ENCODE results near the gene MBD2.

Gene MBD2

DNA sequence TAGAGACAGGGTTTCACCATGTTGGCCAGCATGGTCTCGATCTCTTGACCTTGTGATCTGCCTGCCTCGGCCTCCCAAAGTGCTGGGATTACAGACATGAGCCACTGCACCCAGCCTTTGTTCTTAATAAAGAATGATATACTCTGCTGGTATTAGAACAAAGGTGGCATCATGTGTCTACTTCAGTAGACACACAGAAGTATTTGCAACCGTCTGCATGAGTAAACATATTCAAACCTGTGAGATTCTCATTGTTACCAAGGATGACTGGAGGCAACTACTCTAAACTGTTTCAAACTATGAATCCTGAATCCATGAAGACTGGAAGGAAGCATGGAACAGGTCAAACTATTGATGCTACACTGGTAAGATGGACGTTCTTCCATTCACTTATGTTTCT is 32.1 kb downstream of the MBD2 start:
- DNase-seq, result no peak

DNA sequence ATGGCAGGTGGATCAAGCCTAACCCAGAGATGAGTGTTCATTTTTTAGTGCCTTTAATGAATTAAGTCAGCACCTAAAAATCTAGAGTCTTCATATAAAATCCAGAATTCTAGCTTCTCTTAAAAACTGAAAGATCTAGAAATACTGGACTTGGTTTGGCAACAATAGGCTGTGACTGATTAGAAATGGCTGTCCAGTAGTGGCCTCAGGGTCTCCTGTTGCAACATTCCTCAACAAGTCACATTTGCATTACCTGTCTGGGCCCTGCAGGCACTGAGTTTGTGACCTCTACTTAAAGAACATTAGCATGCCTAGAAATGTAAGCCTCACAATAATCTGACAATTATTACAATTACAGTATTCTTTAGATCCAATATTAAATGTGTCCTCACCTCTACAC is 33.1 kb downstream of the MBD2 start:
- no peak for DNase-seq

DNA sequence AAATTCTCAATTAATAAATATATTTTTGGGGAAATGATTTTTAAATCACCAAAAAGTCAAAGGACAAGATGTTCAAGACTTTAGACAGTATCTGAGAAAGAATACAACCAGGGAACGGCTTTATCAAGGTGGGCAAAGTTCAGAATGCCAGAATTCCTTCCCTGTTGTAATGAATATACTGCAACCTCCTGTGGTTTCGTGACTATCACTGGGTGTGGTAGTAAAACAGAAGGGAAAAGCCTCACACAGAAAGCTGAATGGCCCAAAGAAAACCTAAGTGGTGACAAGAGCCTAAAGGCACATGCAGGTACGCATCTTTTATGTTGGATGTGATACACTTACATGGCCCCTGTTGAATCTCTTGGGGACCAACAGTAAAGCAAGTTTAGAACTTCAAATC is 37.1 kb downstream of the MBD2 start:
- no peak for DNase-seq

DNA sequence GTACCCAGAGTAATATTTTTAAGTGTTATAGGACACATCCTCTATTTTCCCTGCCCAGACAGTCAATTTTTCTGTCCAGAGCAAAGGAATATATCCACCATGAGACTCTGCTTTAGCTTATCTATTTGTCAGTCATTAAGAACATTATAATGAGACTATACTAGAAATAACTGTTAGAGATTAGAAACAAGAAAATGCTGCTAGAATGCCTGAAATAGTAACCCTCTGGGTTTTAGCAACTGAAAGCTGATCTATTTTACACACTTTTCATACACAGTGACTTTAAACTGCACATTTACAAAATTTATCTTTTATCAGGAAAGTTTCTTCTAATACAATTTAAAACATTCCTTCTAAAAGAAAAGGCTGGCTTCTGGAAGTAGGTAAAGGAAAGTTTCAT is 39.6 kb downstream of the MBD2 start:
- no peak for DNase-seq

DNA sequence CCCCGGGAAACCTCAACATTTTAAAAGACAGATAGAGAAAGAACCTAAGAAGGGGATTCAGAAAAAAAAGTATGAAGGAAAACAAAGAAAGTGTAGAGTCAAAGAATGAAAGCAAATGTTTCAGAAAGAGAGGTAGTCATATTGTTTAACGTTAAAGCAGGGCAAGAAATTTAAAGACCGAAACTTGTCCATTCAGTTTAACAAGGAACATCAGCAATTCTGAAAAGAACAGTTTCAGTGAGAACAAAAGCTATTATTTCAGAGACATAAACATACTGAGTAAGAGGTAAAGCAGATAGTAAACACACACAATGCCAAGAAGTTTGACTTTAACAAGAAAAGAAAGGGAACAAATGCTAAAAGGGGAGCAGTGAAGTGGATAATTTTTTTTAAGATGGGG is 41.1 kb downstream of the MBD2 start:
- DNase-seq, result no peak

DNA sequence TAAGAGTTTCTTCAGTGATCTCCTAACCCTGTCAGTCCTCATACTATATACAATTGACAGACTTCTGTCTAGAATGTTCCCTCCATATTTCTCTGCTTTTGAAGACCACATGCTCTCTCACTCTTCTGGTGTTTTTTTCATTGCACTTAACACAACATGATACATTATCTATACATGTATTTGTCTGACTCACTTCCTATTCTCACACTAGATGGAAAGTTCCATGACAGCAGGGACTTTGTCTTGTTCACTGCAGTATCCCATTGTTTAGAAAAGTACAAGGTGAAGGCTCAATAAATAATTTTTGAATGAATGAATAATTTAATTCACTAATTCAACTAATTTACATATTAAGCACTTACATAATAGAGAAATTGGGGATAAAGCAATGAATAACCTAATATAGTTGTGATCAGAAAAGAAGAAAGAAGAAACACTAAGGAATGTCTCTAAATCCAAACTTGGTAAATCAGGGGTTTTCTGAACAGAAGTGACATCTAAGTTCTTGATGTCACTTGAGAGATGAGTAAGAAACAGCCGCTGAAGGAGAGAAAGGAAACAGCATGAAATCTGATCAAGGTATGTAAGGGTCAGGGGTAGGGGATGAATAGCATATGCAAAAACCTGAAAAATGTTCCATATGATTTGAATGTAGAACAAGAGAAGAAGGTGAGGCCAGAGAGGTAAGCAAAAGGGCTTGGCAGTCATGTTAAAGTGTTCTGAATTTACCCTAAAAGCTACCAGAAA is 42.4 kb downstream of the MBD2 start:
- DNase-seq, result no peak

DNA sequence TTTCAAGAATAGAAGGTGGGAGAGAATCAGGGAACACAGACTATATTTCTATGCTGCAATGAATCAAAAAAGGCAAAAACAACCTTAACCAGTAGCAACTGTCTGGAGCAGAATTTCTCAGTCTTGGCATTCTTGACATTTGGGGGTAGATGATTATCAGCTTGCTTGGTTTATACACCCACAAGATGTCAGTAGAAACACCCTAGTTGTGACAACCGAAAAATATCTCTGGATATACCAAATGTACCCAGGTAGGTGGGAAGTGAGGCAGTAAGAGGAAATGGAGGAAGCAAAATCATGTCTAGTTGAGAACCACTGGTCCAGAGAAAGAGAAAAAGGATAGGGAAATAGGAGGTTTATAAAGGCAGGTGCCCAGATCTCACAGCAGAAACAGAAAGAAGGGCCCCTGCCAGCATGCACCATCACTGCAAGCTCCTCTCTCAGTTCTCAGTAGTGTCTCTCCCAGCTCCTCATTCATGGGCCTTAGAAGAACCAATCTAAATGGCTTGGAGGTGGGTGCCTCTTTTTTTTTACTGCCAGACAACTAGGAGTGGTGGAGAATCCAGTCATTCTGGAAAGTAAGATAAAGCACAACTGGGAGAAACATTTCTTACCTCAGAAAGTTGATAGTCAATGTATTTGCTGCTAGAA is 50.4 kb downstream of the MBD2 start:
- DNase-seq, result no peak

DNA sequence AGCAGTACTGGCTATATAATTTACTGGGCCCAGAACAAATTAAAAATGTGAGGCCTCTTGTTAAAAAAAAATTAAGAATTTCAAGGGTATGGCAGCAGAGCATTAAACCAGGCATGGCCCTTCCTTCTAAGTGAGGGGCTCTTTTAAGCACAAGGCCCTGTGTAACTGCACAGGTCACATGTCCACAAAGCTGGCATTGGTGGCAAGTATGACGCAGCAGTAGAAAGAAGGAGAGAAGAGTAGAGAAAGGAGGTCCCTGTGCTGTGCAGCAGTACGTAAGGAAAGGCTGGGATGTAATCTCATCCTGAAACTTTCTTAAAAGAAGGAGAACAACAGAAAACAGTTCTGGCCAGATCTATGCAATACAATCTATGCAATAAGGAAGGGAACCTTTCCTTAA is 51.2 kb downstream of the MBD2 start:
- DNase-seq, result no peak

DNA sequence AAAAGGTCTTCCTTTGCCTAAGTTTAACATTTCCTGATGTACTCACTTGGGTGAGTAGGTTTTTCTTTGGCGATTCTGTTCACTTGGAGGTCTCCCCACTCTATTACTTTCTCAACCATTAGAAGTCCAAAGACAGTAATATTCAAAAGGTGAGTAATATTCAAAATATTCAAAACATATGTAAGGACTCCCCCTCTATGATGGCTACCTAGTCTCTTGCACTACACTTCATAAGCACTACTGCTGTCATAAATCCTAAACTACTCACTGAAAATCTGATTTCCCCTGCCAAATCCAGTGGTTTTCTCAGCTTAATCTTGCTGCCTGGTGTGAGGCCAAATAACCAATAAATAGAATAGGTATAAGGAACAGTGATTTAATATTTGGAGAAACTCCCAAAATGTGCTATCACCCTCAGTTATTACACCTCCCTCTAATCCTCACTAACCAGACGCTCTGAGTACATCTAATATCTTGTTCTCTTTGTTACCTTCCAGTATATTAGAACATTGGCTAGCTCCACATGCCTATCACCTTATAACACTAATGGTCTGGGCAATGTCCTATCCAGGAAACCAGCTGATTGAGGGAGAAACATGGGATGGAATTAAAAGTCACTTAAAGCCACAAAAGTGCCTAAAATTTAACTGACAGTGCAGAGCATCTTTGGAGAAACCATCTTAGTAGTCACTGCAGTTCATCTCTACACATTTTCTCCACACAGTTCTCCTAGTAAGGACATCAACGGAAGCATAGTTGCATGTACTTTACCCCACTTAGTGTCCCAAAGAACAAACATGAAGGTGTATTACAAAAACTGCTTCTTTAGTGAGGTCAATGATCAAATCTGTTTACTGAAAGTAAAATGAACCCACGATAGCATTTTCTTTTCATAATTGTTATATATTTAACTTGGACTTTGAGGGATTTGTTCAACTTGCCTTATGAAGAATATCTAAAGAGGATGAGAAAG is 54.8 kb downstream of the MBD2 start:
- DNase-seq, result no peak

DNA sequence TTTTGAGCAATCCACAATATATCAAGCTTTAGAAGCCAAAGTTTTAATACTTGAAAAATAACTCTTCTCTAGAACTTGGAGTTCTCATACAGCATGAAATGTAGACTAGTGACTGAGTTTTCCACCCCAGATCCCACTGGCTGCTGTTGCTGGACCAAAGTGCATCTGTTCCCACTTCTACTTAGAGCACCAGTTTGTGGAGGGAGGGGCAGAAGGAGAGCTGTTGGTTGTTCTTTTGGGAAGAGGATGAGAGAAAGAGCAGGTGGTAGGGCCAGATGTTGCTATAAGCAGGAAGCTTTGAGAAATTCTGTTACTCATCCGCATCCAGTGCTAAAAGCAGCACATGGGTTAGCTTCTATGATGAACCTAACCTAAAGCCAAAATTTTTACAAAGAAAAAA is 59.0 kb downstream of the MBD2 start:
- DNase-seq, result peak; percentile 23

DNA sequence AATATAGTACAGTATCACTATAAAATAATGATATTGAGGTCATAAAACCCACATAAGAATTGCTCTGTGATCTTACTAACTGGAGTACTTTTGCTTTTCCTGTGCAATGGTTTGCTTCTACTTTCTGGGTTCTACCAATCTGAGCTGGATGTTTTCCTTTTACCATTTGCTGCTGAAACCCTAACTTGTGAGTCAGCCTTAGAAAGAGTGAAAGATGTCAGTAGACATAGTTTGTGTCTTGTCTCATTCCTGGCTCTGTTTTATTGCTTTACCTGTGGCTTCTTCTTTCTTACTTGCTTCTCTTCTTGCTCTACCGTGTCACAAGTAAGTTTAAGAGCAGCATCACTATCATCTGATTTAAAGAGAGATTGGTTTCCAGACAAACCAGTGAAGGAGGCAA is 61.0 kb downstream of the MBD2 start:
- no peak for DNase-seq

DNA sequence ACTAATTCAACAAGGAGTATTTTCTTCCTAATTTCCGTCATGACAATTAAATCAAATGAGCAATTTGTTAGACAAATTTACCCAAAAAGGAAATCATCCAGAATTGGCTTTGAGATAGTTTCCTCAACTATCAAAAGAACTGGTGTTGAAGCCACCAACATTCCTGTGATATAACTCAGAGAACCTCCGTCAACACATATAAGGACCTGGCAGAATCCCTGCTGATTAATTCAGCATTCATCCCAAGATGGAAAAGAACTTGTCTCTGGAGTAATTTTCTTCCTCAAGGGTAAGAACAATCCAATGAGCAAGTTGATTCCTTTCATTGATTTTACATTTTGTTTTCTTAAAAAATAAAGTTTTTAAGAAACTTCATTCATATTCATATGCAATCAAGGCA is 62.0 kb downstream of the MBD2 start:
- DNase-seq, result no peak

DNA sequence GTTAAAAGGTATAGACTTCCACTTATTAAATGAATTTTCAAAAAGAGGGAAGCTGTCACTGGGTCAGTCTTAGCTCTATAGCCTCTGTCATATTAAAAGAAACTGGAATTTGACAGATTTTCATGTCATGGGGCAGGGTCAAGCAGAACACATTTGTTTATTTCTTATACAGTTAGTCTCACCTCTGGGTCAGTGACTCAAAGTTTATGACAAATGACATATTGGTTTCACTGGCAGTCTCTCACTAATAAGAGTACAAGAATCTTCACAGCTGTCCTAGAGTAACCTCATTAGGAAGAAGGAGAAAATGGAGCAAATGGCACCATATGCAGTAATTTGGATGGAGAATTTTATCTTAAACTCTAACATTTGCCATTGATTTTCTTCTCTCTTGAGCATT is 63.2 kb downstream of the MBD2 start:
- no peak for DNase-seq

DNA sequence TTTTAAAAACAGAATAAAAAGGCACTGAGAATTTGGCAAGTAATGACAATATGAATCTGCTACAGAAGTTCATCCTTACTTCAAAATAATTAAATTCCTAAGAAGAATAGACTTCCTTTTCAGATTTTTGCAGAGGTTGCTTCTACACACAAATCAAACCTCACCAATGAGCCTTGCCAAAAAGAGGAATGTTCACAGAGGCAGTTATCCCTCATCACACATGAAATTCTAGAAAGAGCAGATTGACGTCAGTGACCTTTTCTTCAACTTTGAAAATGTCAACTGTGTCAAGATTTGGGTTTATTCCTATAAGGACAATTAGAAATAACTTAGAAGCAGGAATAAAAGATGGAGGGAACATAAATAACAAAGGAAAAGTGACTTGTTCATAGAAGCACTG is 64.6 kb downstream of the MBD2 start:
- no peak for DNase-seq

DNA sequence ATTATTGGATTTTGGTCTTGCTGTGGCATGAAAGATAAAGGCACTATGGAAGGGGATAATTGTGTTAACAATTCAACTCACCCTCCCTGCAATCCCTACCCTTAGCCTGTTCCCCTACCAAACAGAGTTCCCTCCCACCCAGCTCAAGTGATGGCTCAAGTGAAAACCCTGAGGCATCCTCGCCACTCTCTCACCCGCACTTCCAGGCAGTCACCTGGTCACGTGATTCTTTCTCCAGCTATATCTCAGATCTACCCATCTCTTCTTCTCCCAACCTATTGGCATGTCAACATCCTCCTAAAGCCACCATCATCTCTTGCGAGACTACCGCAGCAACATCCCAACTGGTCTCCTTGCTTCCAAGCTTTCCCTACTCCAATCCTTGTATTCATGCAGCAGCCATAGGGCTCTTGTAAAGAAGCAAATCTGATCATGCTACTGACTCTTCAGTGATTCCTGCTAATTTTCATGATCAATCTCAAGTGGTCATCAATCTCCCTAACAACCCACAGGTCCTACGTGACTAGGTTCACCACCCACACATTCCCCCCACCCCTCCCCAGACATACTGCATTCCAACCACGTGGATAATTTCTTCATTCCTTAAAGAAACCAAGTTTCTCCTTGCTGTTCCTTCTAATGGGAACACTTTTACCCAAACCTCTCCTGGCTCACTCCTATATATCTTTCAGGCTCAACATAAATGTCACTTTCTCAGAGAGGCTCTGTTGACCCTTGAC is 66.7 kb downstream of the MBD2 start:
- DNase-seq, result no peak

DNA sequence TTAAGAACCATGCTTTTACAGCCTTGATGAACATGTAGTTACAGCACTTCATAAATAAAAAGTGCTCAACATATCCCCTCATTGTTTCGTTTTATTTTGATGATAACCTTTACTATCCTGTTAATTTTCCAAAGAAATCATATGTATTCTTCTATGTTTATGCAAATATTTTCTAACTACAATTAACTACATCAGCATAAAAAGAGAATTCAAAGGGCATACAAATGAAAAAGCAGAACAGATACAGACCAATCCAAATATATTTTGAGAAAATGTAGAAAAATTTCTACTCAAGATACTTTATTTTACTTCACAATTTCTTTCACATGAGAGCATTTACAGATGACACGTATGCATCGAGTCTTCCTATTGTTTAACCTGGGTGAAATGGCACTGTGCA is 69.1 kb downstream of the MBD2 start:
- no peak for DNase-seq

DNA sequence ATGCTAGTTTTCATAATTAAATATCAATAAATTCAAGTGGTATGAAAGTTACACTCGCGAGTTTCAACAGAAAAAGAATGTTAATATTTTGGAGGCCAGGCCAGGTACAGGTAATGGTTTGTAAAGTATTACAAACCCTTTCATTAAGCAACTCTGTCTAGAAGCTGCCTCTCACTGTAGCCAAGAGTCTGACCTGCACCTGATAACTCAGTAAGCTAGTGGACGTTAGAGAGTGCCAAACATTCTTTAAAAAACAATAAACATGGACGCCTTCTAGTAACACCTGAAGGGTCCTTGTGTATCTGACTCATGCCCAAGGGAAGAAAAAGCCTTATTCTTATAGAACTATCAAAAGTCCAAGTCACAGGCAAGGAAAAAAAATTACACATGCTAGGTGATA is 70.2 kb downstream of the MBD2 start:
- no peak for DNase-seq

DNA sequence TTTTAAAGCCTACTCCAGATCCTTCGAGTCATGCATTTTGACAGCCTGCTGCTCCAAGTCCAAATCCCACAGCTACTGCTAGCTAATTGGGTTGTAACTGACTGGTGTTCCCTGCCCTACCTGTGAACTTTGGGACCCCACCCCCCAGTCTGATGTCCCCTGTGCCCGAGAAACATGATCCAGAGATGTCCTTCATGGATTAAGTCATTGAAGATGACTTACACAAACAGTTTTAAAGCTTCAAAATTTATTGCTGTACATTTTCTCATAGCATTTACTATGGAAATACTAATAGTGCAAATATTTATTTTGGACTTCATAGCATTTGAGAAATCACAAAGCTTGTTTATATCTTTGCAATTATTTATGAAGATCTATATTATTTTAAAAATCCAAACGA is 73.1 kb downstream of the MBD2 start:
- DNase-seq, result no peak

DNA sequence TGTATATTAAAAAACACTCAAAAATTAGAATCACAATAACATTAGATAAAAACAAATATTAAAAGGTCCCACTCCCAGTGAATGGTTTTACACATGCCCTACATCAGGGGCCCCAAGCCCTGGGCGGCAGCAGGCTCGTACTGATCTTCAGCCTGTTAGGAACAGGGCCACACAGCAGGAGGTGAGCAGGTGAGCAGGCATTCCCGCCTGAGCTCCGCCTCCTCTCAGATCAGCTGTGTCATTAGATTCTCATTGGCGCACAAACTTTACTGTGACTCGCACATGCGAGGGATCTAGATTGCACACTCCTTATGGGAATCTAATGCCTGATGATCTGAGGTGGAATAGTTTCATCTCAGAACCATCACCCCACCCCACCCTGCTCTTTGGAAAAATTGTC is 74.2 kb downstream of the MBD2 start:
- no peak for DNase-seq

DNA sequence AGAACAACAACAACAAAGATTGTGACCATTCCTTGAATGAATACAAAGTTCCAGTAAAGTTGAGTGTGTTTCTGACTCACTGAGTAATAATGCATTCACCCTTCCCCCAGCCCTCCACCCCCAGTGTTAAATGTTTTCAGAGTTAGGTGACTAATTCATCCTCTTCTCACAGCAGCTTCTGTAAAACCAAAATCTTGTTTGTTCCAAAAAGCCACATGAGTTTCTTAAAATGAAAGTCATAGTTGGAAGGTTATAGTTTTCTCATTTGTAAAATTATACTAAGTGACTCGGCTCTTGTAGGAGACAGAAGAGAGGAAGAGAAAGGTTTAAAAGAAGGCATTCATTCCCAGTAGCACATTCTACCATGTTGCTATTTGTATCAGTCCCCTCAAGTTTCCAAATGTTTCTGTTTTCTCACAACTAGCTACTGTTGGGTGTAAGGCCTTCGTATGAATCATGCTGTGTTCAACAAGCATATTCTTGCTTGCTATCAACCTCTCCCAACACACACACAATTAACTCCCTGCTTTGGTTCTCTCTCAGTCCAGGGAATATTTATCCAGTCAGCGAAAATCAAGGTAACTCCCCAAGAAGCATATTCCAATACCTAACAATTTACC is 75.3 kb downstream of the MBD2 start:
- DNase-seq, result no peak

DNA sequence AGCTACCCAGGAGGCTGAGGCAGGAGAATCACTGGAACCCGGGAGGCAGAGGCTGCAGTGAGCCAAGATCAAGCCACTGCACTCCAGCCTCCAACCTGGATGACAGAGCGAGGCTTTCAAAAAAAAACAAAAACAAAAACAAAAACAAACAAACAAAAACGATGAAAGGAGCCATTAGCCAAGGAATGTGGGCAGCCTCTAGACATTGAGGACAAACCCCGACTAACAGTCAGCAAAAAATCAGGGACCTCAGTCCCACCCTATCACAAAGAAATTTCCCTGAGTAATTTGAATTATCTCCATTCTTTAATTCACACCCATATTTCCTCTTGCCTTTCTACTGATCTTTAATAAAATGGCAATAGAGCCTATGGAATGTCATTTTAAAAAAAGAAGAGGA is 75.8 kb downstream of the MBD2 start:
- no peak for DNase-seq

DNA sequence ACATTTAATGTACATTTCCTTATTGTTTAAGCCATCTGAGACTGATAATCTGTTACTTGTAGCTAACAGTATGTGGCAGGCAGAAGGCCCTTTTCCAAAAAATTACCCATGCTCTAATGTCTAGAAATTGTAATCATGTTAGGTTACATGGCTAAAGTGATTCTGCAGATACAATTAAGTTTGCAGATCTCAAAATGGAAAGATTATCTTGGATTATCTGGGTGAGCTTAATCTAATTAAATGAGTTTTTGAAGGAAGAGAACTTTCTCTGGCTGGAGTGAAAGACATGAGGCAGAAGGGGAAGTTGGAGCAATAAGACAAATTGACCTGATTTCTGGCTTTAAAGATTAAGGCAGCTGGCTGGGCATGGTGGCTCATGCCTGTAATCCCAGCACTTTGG is 76.3 kb downstream of the MBD2 start:
- no peak for DNase-seq

DNA sequence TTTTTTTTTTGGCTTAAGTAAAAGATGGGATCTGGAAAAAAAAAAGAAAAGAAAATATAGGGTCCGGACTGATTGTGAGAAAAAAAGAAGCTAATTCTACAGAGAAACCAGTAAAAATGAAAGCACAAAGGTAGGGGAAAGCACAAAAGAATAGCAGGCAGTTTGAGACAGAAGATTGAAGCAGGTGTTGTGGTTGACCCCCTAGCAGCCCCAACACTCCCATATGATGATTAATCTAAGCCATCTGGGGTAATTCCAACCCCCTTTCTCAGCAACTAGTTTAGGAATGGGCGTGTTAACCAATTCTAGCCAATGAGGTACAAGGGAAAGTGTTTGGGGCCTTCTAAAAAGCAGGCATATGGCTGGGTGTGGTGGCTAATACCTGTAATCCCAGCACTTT is 77.0 kb downstream of the MBD2 start:
- DNase-seq, result peak; percentile 9
